SK-N-SH treated with all-trans-retinoic acid at 6 μM for 48 hours (cell line): Measurements from ENCODE around the gene SLC6A19.
A peak's percentile ranks its signal among the peaks of the same experiment; 100 is the strongest.

Source experiments
- ATAC-seq: fragments of 200-7000 bp; cut with Tn5 transposase; 3 replicates; pipeline ENCODE4 v1.9.1; 2020; ENCODE audit warnings: mild to moderate bottlenecking, moderate library complexity
- ARNTL ChIP-seq: fragments of 450-650 bp; formaldehyde crosslinking; IDR thresholded peaks from 2 replicates; pipeline ENCODE4 v1.5.0; 2020; ENCODE audit warnings: low read depth, mild to moderate bottlenecking, moderate library complexity, borderline replicate concordance
- BACH2 ChIP-seq: fragments of 250-450 bp; sonication (Bioruptor Pico); IDR thresholded peaks from 2 replicates; pipeline ENCODE4 v1.9.0; 2021; ENCODE audit warnings: mild to moderate bottlenecking, borderline replicate concordance
- CSDC2 ChIP-seq: fragments of 250-450 bp; sonication (Bioruptor Pico); IDR thresholded peaks from 2 replicates; pipeline ENCODE4 v1.5.0; 2020; ENCODE audit warnings: mild to moderate bottlenecking, moderate library complexity
- ESRRG ChIP-seq: fragments of 250-450 bp; sonication (Bioruptor Pico); IDR thresholded peaks from 2 replicates; pipeline ENCODE4 v1.6.1; 2021; ENCODE audit warnings: mild to moderate bottlenecking
- GLIS3 ChIP-seq: fragments of 250-450 bp; sonication (Bioruptor Pico); IDR thresholded peaks from 2 replicates; pipeline ENCODE4 v1.5.0; 2020; ENCODE audit warnings: mild to moderate bottlenecking, moderate library complexity
- ISL1 ChIP-seq: fragments of 250-450 bp; sonication (Bioruptor Pico); IDR thresholded peaks from 2 replicates; pipeline ENCODE4 v2.1.2; 2022; ENCODE audit warnings: mild to moderate bottlenecking, moderate library complexity
- OSR1 ChIP-seq: fragments of 250-450 bp; sonication (Bioruptor Pico); IDR thresholded peaks from 2 replicates; pipeline ENCODE4 v1.8.0; 2022; ENCODE audit warnings: moderate library complexity, mild to moderate bottlenecking, inconsistent platforms
- PPARA ChIP-seq: fragments of 250-450 bp; sonication (Bioruptor Pico); IDR thresholded peaks from 2 replicates; pipeline ENCODE4 v1.5.0; 2020; ENCODE audit warnings: mild to moderate bottlenecking, borderline replicate concordance
- RARB ChIP-seq: fragments of 250-450 bp; sonication (Bioruptor Pico); IDR thresholded peaks from 2 replicates; pipeline ENCODE4 v1.8.0; 2021; ENCODE audit warnings: mild to moderate bottlenecking, moderate library complexity
- SNAI2 ChIP-seq: fragments of 250-450 bp; sonication (Bioruptor Pico); IDR thresholded peaks from 2 replicates; pipeline ENCODE4 v1.5.0; 2020; ENCODE audit warnings: mild to moderate bottlenecking, moderate library complexity
- TCF4 ChIP-seq: fragments of 250-450 bp; sonication (Bioruptor Pico); IDR thresholded peaks from 2 replicates; pipeline ENCODE4 v1.8.0; 2021; ENCODE audit warnings: mild to moderate bottlenecking, moderate library complexity, borderline replicate concordance
- ZC3H10 ChIP-seq: fragments of 250-450 bp; sonication (Bioruptor Pico); IDR thresholded peaks from 2 replicates; pipeline ENCODE4 v1.5.1; 2021; ENCODE audit warnings: mild to moderate bottlenecking, moderate library complexity
- ZFP3 ChIP-seq: fragments of 250-450 bp; sonication (Bioruptor Pico); IDR thresholded peaks from 2 replicates; pipeline ENCODE4 v1.5.0; 2020; ENCODE audit warnings: mild to moderate bottlenecking, moderate library complexity
- ZFP30 ChIP-seq: fragments of 450-650 bp; formaldehyde crosslinking; IDR thresholded peaks from 2 replicates; pipeline ENCODE4 v1.5.0; 2022; ENCODE audit warnings: mild to moderate bottlenecking, moderate library complexity
- ZNF565 ChIP-seq: fragments of 450-650 bp; formaldehyde crosslinking; conservative IDR thresholded peaks from 2 replicates; pipeline ENCODE4 v1.5.0; 2020; ENCODE audit warnings: low read depth, mild to moderate bottlenecking, moderate library complexity
- ZNF70 ChIP-seq: fragments of 450-650 bp; formaldehyde crosslinking; IDR thresholded peaks from 2 replicates; pipeline ENCODE4 v1.5.0; 2020; ENCODE audit warnings: mild to moderate bottlenecking, moderate library complexity
- ZNF8 ChIP-seq: fragments of 450-650 bp; formaldehyde crosslinking; IDR thresholded peaks from 2 replicates; pipeline ENCODE4 v1.5.0; 2020; ENCODE audit warnings: mild to moderate bottlenecking, moderate library complexity
- TF ChIP-seq, protein P1 (sequence below): fragments of 250-450 bp; sonication (Bioruptor Pico); IDR thresholded peaks from 2 replicates; pipeline ENCODE4 v1.5.0; 2020; ENCODE audit warnings: mild to moderate bottlenecking, moderate library complexity
- TF ChIP-seq, protein P2 (sequence below): fragments of 250-450 bp; sonication (Bioruptor Pico); IDR thresholded peaks from 2 replicates; pipeline ENCODE4 v1.5.1; 2021; ENCODE audit warnings: mild to moderate bottlenecking, moderate library complexity
- TF ChIP-seq, protein P3 (sequence below): fragments of 250-450 bp; sonication (Bioruptor Pico); IDR thresholded peaks from 2 replicates; pipeline ENCODE4 v1.8.0; 2020; ENCODE audit warnings: mild to moderate bottlenecking, moderate library complexity, borderline replicate concordance
- TF ChIP-seq, protein P4 (sequence below): fragments of 250-450 bp; sonication (Bioruptor Pico); IDR thresholded peaks from 2 replicates; pipeline ENCODE4 v1.8.0; 2021; ENCODE audit warnings: low read depth, mild to moderate bottlenecking, moderate library complexity, borderline replicate concordance
- TF ChIP-seq, protein P5 (sequence below): fragments of 250-450 bp; sonication (Bioruptor Pico); IDR thresholded peaks from 2 replicates; pipeline ENCODE4 v1.5.1; 2020; ENCODE audit warnings: low read depth, mild to moderate bottlenecking, moderate library complexity

The SLC6A19 gene

DNA sequence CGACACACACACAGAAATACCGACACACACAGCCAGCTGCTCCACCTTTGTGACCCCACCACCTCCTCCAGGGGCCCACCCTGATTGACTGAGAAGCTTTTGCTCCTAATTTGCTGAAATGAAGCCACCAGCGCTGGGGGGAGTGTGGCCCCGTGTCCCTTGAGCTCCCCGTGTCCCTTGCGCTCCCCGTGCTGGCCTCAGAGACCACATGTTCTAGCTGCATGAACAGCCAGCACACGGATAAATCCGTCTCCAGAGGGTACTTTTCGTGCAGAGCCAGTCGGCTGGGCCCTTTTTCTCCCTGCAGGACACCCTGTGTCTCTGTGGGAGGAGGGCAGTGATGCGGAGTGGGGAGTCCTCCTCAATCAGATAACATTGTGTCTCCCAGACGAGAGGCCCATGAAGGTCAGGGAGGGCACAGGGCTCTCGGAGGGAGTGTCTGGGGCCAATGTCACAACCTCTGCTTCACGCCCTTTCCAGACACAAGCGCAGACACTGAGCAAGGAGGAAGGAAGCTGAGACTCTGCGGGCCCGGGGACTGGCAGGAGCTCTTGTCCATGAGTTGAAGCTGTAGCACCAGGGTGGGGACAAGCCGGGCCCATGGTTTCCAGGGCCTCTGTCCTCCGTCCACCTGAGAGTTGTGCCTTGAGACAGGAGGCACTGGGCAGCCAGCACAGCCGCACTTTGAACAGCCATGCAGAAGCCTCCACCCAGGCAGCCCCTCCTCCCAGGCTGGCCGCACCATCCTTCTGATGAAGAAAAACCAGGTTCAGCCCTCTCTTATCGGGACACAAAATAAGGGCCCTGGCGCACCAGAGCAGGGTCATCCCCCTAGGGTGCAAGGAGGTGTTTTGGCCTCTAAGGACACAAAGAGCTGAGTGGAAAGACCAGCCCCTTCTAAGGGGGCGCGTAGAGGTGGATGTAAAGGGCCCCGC, 36.4 kb upstream of the SLC6A19 start:
- no peak for ATAC-seq
- no peak for TF ChIP-seq BACH2 (CRISPR knock-in tag)
- no peak for TF ChIP-seq ESRRG (CRISPR knock-in tag)
- TF ChIP-seq SNAI2 = no peak
- TF ChIP-seq ISL1 = no peak
- TF ChIP-seq ZFP3 (CRISPR knock-in tag) = no peak
- TF ChIP-seq, protein P1, sequence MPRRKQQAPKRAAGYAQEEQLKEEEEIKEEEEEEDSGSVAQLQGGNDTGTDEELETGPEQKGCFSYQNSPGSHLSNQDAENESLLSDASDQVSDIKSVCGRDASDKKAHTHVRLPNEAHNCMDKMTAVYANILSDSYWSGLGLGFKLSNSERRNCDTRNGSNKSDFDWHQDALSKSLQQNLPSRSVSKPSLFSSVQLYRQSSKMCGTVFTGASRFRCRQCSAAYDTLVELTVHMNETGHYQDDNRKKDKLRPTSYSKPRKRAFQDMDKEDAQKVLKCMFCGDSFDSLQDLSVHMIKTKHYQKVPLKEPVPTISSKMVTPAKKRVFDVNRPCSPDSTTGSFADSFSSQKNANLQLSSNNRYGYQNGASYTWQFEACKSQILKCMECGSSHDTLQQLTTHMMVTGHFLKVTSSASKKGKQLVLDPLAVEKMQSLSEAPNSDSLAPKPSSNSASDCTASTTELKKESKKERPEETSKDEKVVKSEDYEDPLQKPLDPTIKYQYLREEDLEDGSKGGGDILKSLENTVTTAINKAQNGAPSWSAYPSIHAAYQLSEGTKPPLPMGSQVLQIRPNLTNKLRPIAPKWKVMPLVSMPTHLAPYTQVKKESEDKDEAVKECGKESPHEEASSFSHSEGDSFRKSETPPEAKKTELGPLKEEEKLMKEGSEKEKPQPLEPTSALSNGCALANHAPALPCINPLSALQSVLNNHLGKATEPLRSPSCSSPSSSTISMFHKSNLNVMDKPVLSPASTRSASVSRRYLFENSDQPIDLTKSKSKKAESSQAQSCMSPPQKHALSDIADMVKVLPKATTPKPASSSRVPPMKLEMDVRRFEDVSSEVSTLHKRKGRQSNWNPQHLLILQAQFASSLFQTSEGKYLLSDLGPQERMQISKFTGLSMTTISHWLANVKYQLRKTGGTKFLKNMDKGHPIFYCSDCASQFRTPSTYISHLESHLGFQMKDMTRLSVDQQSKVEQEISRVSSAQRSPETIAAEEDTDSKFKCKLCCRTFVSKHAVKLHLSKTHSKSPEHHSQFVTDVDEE (CRISPR knock-in tag) = no peak
- TF ChIP-seq GLIS3 (CRISPR knock-in tag) = no peak
- TF ChIP-seq ZNF8 (CRISPR knock-in tag) = no peak

DNA sequence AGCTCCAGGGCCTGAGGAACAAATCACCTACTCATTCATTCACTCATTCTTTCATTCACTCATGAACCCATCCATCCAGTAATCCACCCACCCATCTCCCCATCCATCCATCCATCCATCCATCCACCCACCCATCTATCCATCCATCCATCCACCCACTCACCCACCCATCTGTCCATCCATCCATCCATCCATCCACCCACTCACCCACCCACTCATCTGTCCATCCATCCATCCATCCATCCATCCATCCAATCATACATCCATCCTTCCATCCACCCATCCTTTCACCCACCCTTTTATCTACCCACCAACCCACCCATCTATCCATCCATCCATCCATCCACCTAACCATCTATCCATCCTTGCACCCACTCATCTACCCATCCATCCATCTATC, 35.5 kb upstream of the SLC6A19 start:
- no peak for ATAC-seq
- TF ChIP-seq, protein P1 (CRISPR knock-in tag) = no peak
- no peak for TF ChIP-seq ZNF8 (CRISPR knock-in tag)
- TF ChIP-seq ESRRG (CRISPR knock-in tag) = no peak
- TF ChIP-seq ZNF70 = no peak
- TF ChIP-seq ZC3H10 (CRISPR knock-in tag) = no peak
- TF ChIP-seq TCF4 (CRISPR knock-in tag) = no peak
- no peak for TF ChIP-seq RARB
- TF ChIP-seq GLIS3 (CRISPR knock-in tag) = no peak
- TF ChIP-seq ARNTL (CRISPR knock-in tag) = no peak
- no peak for TF ChIP-seq CSDC2 (CRISPR knock-in tag)
- no peak for TF ChIP-seq ZFP30
- no peak for TF ChIP-seq OSR1
- no peak for TF ChIP-seq ZNF565 (CRISPR knock-in tag)
- TF ChIP-seq, protein P2, sequence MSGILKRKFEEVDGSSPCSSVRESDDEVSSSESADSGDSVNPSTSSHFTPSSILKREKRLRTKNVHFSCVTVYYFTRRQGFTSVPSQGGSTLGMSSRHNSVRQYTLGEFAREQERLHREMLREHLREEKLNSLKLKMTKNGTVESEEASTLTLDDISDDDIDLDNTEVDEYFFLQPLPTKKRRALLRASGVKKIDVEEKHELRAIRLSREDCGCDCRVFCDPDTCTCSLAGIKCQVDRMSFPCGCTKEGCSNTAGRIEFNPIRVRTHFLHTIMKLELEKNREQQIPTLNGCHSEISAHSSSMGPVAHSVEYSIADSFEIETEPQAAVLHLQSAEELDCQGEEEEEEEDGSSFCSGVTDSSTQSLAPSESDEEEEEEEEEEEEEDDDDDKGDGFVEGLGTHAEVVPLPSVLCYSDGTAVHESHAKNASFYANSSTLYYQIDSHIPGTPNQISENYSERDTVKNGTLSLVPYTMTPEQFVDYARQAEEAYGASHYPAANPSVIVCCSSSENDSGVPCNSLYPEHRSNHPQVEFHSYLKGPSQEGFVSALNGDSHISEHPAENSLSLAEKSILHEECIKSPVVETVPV (CRISPR knock-in tag) = no peak
- no peak for TF ChIP-seq SNAI2
- TF ChIP-seq, protein P3, sequence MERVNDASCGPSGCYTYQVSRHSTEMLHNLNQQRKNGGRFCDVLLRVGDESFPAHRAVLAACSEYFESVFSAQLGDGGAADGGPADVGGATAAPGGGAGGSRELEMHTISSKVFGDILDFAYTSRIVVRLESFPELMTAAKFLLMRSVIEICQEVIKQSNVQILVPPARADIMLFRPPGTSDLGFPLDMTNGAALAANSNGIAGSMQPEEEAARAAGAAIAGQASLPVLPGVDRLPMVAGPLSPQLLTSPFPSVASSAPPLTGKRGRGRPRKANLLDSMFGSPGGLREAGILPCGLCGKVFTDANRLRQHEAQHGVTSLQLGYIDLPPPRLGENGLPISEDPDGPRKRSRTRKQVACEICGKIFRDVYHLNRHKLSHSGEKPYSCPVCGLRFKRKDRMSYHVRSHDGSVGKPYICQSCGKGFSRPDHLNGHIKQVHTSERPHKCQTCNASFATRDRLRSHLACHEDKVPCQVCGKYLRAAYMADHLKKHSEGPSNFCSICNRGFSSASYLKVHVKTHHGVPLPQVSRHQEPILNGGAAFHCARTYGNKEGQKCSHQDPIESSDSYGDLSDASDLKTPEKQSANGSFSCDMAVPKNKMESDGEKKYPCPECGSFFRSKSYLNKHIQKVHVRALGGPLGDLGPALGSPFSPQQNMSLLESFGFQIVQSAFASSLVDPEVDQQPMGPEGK (CRISPR knock-in tag) = no peak

DNA sequence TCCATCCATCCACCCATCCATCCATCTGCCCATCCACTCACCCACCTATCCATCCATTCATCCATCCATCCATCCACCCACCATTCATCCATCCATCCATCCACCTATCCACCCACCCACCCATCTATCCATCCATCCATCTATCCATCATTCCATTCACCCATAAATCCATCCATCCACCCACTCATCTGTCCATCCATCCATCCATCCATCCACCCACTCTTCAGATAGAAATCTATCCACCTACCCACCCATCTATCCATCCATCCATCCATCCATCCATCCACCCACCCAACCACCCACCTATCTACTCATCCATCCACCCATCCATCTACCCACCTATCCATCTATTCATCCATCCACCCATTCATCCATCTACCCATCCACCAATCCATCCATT, 35.0 kb upstream of the SLC6A19 start:
- no peak for TF ChIP-seq ZC3H10 (CRISPR knock-in tag)
- TF ChIP-seq ZFP3 (CRISPR knock-in tag) = no peak
- TF ChIP-seq ZNF8 (CRISPR knock-in tag) = no peak
- ATAC-seq = no peak

DNA sequence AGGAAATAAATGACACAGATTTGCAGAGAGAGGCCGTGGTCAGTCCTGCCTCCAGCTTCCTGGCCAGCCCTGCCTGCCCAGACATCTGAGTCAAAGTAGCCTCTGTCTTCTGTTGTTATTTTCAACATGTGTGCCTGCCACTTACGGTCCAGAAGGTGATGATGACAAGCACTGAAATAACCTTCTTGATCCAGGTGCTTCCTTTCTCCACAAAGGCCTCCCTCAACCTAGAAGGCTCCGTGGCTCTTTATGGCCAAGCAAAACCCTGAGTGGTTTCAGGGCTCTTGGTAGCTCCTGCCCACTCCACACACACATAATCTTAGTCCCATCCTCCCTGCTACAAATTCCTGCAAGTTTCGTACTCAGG, 34.1 kb upstream of the SLC6A19 start:
- peak; percentile 9; the same call in 2 of the 3 replicates for ATAC-seq
- TF ChIP-seq TCF4 (CRISPR knock-in tag) (no peak), RARB (no peak), GLIS3 (CRISPR knock-in tag) (no peak), ZFP30 (no peak), OSR1 (no peak), PPARA (CRISPR knock-in tag) (no peak), ESRRG (CRISPR knock-in tag) (no peak), ZNF565 (CRISPR knock-in tag) (no peak), SNAI2 (no peak), ARNTL (CRISPR knock-in tag) (no peak), ISL1 (no peak), ZFP3 (CRISPR knock-in tag) (no peak)
- TF ChIP-seq, protein P4, sequence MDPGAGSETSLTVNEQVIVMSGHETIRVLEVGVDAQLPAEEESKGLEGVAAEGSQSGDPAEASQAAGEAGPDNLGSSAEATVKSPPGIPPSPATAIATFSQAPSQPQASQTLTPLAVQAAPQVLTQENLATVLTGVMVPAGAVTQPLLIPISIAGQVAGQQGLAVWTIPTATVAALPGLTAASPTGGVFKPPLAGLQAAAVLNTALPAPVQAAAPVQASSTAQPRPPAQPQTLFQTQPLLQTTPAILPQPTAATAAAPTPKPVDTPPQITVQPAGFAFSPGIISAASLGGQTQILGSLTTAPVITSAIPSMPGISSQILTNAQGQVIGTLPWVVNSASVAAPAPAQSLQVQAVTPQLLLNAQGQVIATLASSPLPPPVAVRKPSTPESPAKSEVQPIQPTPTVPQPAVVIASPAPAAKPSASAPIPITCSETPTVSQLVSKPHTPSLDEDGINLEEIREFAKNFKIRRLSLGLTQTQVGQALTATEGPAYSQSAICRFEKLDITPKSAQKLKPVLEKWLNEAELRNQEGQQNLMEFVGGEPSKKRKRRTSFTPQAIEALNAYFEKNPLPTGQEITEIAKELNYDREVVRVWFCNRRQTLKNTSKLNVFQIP (CRISPR knock-in tag) = no peak
- TF ChIP-seq, protein P5, sequence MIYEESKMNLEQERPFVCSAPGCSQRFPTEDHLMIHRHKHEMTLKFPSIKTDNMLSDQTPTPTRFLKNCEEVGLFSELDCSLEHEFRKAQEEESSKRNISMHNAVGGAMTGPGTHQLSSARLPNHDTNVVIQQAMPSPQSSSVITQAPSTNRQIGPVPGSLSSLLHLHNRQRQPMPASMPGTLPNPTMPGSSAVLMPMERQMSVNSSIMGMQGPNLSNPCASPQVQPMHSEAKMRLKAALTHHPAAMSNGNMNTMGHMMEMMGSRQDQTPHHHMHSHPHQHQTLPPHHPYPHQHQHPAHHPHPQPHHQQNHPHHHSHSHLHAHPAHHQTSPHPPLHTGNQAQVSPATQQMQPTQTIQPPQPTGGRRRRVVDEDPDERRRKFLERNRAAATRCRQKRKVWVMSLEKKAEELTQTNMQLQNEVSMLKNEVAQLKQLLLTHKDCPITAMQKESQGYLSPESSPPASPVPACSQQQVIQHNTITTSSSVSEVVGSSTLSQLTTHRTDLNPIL (CRISPR knock-in tag) = no peak
